GM12864 (cell line): ENCODE results near the gene PTPRG.

ENCODE experiments used
- DNase-seq: peaks from one replicate; pipeline ENCODE4 v3.0.0-alpha.2; 2011; ENCODE audit warnings: low read depth
- H3K4me3 ChIP-seq: 2 replicates; pipeline ENCODE4 v1.5.1; 2011; ENCODE audit warnings: mild to moderate bottlenecking, low read depth, low read length, control low read depth
- TF ChIP-seq, protein P1 (sequence below): IDR thresholded peaks from 2 replicates; pipeline ENCODE4 v1.5.1; 2011; ENCODE audit warnings: low read depth, mild to moderate bottlenecking, moderate library complexity, low read length, control low read depth, inconsistent platforms; ENCODE audit errors: missing control alignments

PTPRG gene

GRCh38 chr3:61561374-61562041, at the start of gene PTPRG:
Gene PTPRG, plus strand, starts transcription at chr3:61561571. Its CDS starts 717 bp downstream, at chr3:61562288.
- no peak for DNase-seq
- TF ChIP-seq, protein P1, sequence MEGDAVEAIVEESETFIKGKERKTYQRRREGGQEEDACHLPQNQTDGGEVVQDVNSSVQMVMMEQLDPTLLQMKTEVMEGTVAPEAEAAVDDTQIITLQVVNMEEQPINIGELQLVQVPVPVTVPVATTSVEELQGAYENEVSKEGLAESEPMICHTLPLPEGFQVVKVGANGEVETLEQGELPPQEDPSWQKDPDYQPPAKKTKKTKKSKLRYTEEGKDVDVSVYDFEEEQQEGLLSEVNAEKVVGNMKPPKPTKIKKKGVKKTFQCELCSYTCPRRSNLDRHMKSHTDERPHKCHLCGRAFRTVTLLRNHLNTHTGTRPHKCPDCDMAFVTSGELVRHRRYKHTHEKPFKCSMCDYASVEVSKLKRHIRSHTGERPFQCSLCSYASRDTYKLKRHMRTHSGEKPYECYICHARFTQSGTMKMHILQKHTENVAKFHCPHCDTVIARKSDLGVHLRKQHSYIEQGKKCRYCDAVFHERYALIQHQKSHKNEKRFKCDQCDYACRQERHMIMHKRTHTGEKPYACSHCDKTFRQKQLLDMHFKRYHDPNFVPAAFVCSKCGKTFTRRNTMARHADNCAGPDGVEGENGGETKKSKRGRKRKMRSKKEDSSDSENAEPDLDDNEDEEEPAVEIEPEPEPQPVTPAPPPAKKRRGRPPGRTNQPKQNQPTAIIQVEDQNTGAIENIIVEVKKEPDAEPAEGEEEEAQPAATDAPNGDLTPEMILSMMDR: no peak
- peak within 1 kb of the TSS; percentile 56 for H3K4me3 ChIP-seq

DNA sequence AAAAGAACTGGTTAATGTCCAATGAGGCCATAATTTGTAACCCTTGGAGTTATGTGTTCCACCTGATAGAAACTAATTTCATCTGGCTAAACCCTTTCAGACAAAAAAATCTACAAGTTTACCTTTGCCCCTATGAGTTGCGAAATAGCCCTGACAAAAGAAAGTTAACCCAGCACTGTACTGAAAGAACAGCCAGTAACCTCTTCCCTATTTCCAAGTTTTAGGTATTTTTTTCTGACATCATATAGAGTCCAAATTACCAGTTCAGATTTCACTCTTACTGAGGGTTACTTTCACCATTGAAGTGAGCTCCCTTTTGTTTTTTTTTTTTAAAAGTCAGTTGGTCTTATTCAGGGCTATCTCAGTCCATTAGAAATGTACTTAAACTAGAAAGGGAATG, 42.8 kb upstream of the PTPRG start:
- DNase-seq: no peak
- no peak overlapping the region for H3K4me3 ChIP-seq
- TF ChIP-seq, protein P1: no peak

- H3K4me3 ChIP-seq: no peak overlapping the region
- TF ChIP-seq, protein P1: no peak
- peak; percentile 29 for DNase-seq
Observed at GRCh38 chr3:61520966-61521628, 40.3 kb upstream of the PTPRG start.

DNA sequence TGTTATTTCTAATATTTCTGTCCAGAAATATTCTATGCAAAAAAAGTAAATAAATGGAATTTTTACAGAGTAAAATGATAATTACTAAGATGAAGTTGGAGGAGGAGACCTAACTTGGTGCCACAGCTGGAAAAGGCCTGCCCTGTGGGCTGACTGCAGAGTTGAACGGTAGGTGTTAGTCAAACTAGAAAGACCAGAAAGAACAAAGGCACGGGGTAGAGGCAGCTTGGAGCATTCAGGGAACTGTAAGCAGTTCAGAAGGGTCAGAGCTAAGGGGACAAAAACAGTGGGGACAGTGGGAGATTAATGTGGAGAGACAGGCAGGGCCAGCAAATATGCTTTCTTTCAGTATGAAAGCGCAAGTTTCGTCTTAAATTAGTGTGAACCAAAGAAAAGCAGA, 39.3 kb upstream of the PTPRG start:
- no peak for DNase-seq
- TF ChIP-seq, protein P1: no peak
- H3K4me3 ChIP-seq: no peak overlapping the region

DNA sequence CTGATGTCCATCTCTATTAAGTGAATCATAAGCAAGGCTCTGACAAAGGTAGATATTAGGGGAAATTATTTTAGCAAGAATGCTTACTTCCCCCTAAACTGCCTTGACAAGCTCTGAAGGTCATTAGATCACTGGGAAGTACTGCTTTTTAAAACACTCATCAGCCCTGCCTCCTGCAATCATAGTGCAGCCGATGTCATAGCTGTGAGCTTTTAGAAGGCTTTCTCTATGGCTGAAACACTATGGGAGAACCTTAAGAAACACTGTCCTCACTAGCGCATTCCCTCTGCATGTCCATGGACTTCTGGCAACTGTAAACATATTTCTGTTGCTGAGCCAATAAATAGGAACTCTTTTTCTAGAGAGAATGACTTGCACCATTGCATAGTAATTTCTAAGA, 38.7 kb upstream of the PTPRG start:
- TF ChIP-seq, protein P1: no peak
- no peak overlapping the region for H3K4me3 ChIP-seq
- no peak for DNase-seq

DNA sequence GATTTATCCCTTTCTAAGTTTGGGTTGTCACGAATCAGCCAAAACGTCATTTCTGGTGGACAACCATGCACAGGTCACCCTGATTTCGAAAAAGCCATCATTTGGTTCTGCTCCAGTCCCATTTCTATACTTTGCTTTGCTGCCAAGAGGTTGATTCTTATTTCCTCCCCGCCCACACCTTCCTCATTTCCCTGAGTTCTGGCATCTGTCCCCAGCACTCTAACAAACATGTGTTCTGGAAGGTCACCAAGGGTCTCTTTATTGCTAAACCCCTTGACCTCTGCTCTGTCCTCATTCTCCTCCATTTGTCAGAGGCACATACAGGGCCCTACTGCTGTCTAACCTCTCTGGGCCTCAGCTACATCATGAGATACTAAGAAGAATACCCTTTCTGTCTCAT, 36.4 kb upstream of the PTPRG start:
- H3K4me3 ChIP-seq: no peak overlapping the region
- DNase-seq: no peak
- TF ChIP-seq, protein P1: no peak

GRCh38 chr3:61526308-61526707, 35.1 kb upstream of the PTPRG start:
- DNase-seq: no peak
- TF ChIP-seq, protein P1: no peak
- no peak overlapping the region for H3K4me3 ChIP-seq
